Thyroid gland (tissue), 4 donors: Measurements from ENCODE around the gene KMT2E.
A peak's percentile ranks its signal among the peaks of the same experiment; 100 is the strongest.

Experiments used
- CTCF ChIP-seq, 6 experiments: fragments of 200-600 bp in 3 of 6; fragments of 450-650 bp in 3 of 6; sonication (generic) in 3 of 6; IDR thresholded peaks; one replicate each; pipeline ENCODE4 v1.5.1; 2016 to 2019; ENCODE audit warnings: antibody characterized with exemption in 6 of 6, mild to moderate bottlenecking in 2 of 6, inconsistent platforms in 1 of 6, moderate library complexity in 1 of 6
- POLR2A ChIP-seq, 2 donors: fragments of 450-650 bp; IDR thresholded peaks; one replicate each; pipeline ENCODE4 v1.6.1; 2017; ENCODE audit warnings: antibody characterized with exemption in 2 of 2, mild to moderate bottlenecking in 2 of 2, moderate library complexity in 1 of 2

GRCh38 chr7:104983578-104984539 lies 30.1 kb upstream of the KMT2E start:
- TF ChIP-seq POLR2A (IDR thresholded peaks at IDR 0.05): peak; percentile 35 to 85
- TF ChIP-seq CTCF (IDR thresholded peaks at IDR 0.05): peak; percentile 14 to 60 (median 52)
